Activated CD4-positive, alpha-beta T cell treated with anti-CD3 and anti-CD28 coated beads, Interleukin-2, amount 50 U/mL, for 4 hours (primary cell): ENCODE measurements around the gene HTD2.

Experiments used
- DNase-seq, 2 experiments: peaks; one replicate each; pipeline ENCODE4 v3.0.0-alpha.2; 2020

HTD2 gene

DNA sequence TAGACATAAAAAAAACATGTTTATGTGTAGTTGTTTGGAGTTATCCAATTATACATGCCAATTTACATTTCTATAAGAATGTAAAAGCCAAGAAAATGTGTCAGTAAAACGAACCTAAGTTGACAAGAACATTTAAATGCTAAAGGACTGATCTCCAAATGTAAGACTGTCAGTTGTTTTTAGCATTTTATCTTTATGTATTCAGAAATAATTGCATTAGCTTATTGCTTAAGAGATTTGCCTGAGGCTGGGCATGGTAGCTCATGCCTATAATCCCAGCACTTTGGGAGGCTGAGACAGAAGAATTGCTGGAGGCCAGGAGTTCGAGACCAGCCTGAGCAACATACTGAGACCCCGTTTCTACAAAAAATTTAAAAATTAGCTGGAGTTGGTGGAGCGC, 53.3 kb downstream of the HTD2 start:
- no peak for DNase-seq

- no peak for DNase-seq
These were observed 55.5 kb downstream of the HTD2 start for GRCh38 chr3:58361866-58362265.

GRCh38 chr3:58366699-58367098, 60.4 kb downstream of the HTD2 start:
- DNase-seq: no peak

DNA sequence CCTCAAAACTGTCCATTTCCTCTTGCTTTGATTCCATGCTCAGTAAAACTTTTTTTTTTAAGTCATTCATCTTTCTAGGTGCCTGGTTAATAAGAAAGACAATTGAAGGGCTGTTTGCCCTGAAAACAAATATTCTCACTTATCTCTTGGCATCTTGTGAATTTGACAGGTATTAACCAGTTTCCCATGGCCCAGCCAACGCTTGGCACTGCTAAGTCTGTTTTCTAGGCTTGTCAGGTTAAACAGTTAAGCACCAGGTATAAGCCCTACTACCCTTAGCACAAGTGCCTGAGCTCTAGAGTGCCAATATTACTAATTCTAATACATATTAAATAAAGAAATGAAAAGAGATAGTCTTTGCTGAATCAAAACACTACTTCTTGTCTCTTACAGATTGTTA, 62.7 kb downstream of the HTD2 start:
- DNase-seq: no peak
